Measurements from ENCODE around the gene PJA1.

DNA sequence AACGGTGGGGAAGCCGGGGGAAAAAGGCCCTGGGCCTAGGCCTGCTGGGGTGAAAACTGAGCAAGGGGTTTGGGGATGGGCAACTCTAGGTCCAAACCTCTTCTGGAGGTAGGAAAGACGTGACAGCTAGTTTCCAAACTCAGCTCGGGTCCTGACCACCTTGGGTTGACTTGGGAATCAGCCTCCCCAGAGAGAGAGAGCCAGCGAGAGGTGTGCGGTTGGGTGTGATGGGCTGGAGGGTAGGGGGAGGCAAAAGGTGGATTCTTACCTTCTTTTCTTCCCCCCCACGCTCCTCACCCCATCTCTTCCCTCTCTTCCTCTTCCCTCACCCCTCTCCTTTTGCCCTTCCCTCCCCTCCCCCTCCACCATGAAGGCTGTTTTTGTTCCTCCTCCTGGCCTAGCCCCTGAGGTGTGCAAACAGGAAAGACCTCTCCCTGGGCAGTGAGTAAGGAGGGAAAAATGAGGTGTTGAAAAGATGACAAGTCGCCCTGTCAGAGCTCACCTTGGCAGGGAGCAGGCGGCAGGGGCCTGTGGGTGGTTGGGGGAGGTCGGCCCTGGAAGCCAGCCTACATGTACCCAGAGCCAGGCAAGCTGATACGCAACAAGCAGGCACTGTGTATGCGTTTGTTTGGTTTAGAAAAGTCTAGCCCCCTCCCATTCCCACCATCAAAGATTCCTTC lies 14.8 kb downstream of the PJA1 start:
- TF ChIP-seq SUZ12 (IDR thresholded peaks at IDR 0.05; ENCODE audit: extremely low read depth, insufficient read depth, insufficient read length) (no peak), ZNF274 (IDR thresholded peaks at IDR 0.05; ENCODE audit: low read depth, low read length) (no peak)

All from NT2/D1 (cell line).